HCT116 (cell line): ENCODE results near the gene GABBR2. TPM values are rescaled to one million over a fixed set of nuclear protein-coding genes. Genes with fewer than 3 reads are reported as not detected.

Experiments used
- ATAC-seq: fragments of 200-7000 bp; cut with Tn5 transposase; 2 replicates; pipeline ENCODE4 v1.9.1; 2020; ENCODE audit warnings: mild to moderate bottlenecking, moderate library complexity
- BruUV-seq: library from RNA; stranded (reverse); fragments of 400-500 nt; replicated peaks from 2 replicates; lab custom pipeline; 2021; lab: Mats Ljungman, UMichigan
- CTCF ChIA-PET: fragments of 300-600 bp; sonication (Branson Sonifier 250); formaldehyde crosslinking; loops from one replicate; lab custom pipeline; 2021; ENCODE audit warnings: antibody characterized with exemption; lab: Charles Lee
- POLR2A ChIA-PET: fragments of 300-600, 350-600 bp; sonication (Branson Sonifier 250); formaldehyde crosslinking; loops from one replicate; lab custom pipeline; 2021; ENCODE audit warnings: antibody characterized with exemption; lab: Charles Lee
- RAD21 ChIA-PET, 2 experiments: fragments of 300-600 bp; sonication (Branson Sonifier 250); formaldehyde crosslinking; loops; one replicate each; lab custom pipeline; 2023; ENCODE audit warnings: low total read pairs in 2 of 2; ENCODE audit not compliant: uncharacterized antibody in 2 of 2, unreplicated experiment in 2 of 2, low non-redundant PET in 1 of 2; lab: Charles Lee
- DNase-seq: peaks from one replicate; pipeline ENCODE4 v3.0.0-alpha.2; 2010; ENCODE audit warnings: low read depth, low spot score
- H2AFZ ChIP-seq: fragments of 200-600 bp; shearing (Covaris generic), sonication (generic); 2 replicates; pipeline ENCODE4 v1.6.1; 2017; ENCODE audit warnings: low read depth, mixed run types, mixed read lengths, antibody characterized with exemption, low read length; ENCODE audit not compliant: poor library complexity, severe bottlenecking
- H3K27ac ChIP-seq: 2 replicates; pipeline ENCODE4 v1.5.1; 2012; ENCODE audit warnings: low read depth, low read length
- H3K27me3 ChIP-seq: fragments of 200-600 bp; sonication (generic); 2 replicates; pipeline ENCODE4 v1.6.1; 2016; ENCODE audit warnings: mixed run types, low read length, mixed read lengths; ENCODE audit not compliant: insufficient read depth
- H3K36me3 ChIP-seq, 2 experiments: fragments of 200-500 bp in 1 of 2; fragments of 200-600 bp in 1 of 2; sonication (Bioruptor generic) in 1 of 2; sonication (generic) in 1 of 2; 2 replicates each; pipeline versions ENCODE4 v1.5.1 to v1.6.1; 2014 to 2016; ENCODE audit warnings: low read length in 2 of 2, inconsistent platforms in 1 of 2, mixed read lengths in 1 of 2, mixed run types in 1 of 2; ENCODE audit not compliant: insufficient read depth in 2 of 2, control insufficient read depth in 1 of 2
- H3K4me1 ChIP-seq, 2 experiments: fragments of 200-600 bp in 1 of 2; sonication (generic) in 1 of 2; 2 replicates each; pipeline versions ENCODE4 v1.5.1 to v1.6.1; 2012 to 2017; ENCODE audit warnings: low read length in 2 of 2, inconsistent platforms in 1 of 2, mild to moderate bottlenecking in 1 of 2, mixed read lengths in 1 of 2, mixed run types in 1 of 2, moderate library complexity in 1 of 2; ENCODE audit not compliant: insufficient read depth in 2 of 2, control insufficient read depth in 1 of 2
- H3K4me2 ChIP-seq: fragments of 200-600 bp; sonication (generic); 2 replicates; pipeline ENCODE4 v1.6.1; 2017; ENCODE audit warnings: mixed run types, low read length, mixed read lengths
- H3K4me3 ChIP-seq, 2 experiments: fragments of 200-600 bp in 1 of 2; sonication (generic) in 1 of 2; replicated peaks in 1 of 2; 2 replicates each; pipeline ENCODE4 v1.5.1; 2011 to 2016; ENCODE audit warnings: low read length in 2 of 2, control low read depth in 1 of 2, low read depth in 1 of 2, mild to moderate bottlenecking in 1 of 2, mixed read lengths in 1 of 2, mixed run types in 1 of 2
- H3K79me2 ChIP-seq: fragments of 200-600 bp; sonication (generic); 2 replicates; pipeline ENCODE4 v1.6.1; 2017; ENCODE audit warnings: mild to moderate bottlenecking, mixed run types, low read length, moderate library complexity, mixed read lengths; ENCODE audit not compliant: insufficient read depth
- H3K9ac ChIP-seq: fragments of 200-600 bp; sonication (generic); 2 replicates; pipeline ENCODE4 v1.6.1; 2016; ENCODE audit warnings: low read length, mixed read lengths
- H3K9me2 ChIP-seq: fragments of 200-600 bp; sonication (generic), shearing (Covaris generic); 2 replicates; pipeline ENCODE4 v1.6.1; 2017; ENCODE audit warnings: mixed run types, mild to moderate bottlenecking, moderate library complexity; ENCODE audit not compliant: insufficient read depth
- H3K9me3 ChIP-seq, 2 experiments: fragments of 200-500 bp in 1 of 2; fragments of 200-600 bp in 1 of 2; sonication (Bioruptor generic) in 1 of 2; sonication (generic) in 1 of 2; 2 replicates each; pipeline ENCODE4 v1.6.1; 2014 to 2017; ENCODE audit warnings: low read length in 2 of 2, mixed read lengths in 2 of 2, inconsistent platforms in 1 of 2, low read depth in 1 of 2, mild to moderate bottlenecking in 1 of 2, mixed run types in 1 of 2, moderate library complexity in 1 of 2; ENCODE audit not compliant: control insufficient read depth in 1 of 2, insufficient read depth in 1 of 2
- H4K20me1 ChIP-seq: fragments of 200-600 bp; sonication (generic), shearing (Covaris generic); 2 replicates; pipeline ENCODE4 v1.6.1; 2017; ENCODE audit warnings: mixed run types, mild to moderate bottlenecking, moderate library complexity; ENCODE audit not compliant: insufficient read depth
- CBX3 ChIP-seq: IDR thresholded peaks from 2 replicates; pipeline ENCODE4 v1.6.1; 2012; ENCODE audit warnings: low read depth
- CEBPB ChIP-seq: IDR thresholded peaks from 2 replicates; pipeline ENCODE4 v1.6.1; 2012; ENCODE audit warnings: low read depth
- CTCF ChIP-seq, 3 experiments: fragments of 200-600 bp in 1 of 3; sonication (generic) in 1 of 3; IDR thresholded peaks in 2 of 3; conservative IDR thresholded peaks in 1 of 3; 2 replicates each; pipeline ENCODE4 v1.5.1; 2012 to 2017; ENCODE audit warnings: low read depth in 2 of 3, low read length in 2 of 3, antibody characterized with exemption in 1 of 3, borderline replicate concordance in 1 of 3, control low read depth in 1 of 3, mild to moderate bottlenecking in 1 of 3, mixed read lengths in 1 of 3, mixed run types in 1 of 3, moderate library complexity in 1 of 3; ENCODE audit not compliant: insufficient read depth in 1 of 3
- ELF1 ChIP-seq: IDR thresholded peaks from 2 replicates; pipeline ENCODE4 v1.6.1; 2012; ENCODE audit warnings: low read depth, borderline replicate concordance
- EZH2 ChIP-seq: fragments of 200-600 bp; sonication (generic); IDR thresholded peaks from 2 replicates; pipeline ENCODE4 v1.6.1; 2017; ENCODE audit warnings: antibody characterized with exemption, mixed run types
- EZH2phosphoT487 ChIP-seq: fragments of 200-600 bp; IDR thresholded peaks from 2 replicates; pipeline ENCODE4 v1.6.1; 2018; ENCODE audit warnings: antibody characterized with exemption, borderline replicate concordance
- MAX ChIP-seq: IDR thresholded peaks from 2 replicates; pipeline ENCODE4 v1.6.1; 2012
- RAD21 ChIP-seq: IDR thresholded peaks from 2 replicates; pipeline ENCODE4 v1.6.1; 2012; ENCODE audit warnings: low read depth, mild to moderate bottlenecking
- REST ChIP-seq: IDR thresholded peaks from 2 replicates; pipeline ENCODE4 v1.6.1; 2012; ENCODE audit warnings: low read depth
- SP1 ChIP-seq: IDR thresholded peaks from 2 replicates; pipeline ENCODE4 v1.6.1; 2012; ENCODE audit warnings: low read depth
- SRF ChIP-seq: IDR thresholded peaks from 2 replicates; pipeline ENCODE4 v1.6.1; 2012; ENCODE audit warnings: low read depth
- TCF7L2 ChIP-seq: IDR thresholded peaks from 2 replicates; pipeline ENCODE4 v1.7.0; 2011; ENCODE audit warnings: borderline replicate concordance, inconsistent platforms; ENCODE audit not compliant: insufficient read depth, insufficient read length; ENCODE audit errors: extremely low read depth
- YY1 ChIP-seq: IDR thresholded peaks from 2 replicates; pipeline ENCODE4 v1.6.1; 2011; ENCODE audit warnings: low read length, low read depth, moderate library complexity, mild to moderate bottlenecking; ENCODE audit not compliant: insufficient replicate concordance; ENCODE audit errors: extremely low read depth
- ZBTB33 ChIP-seq: IDR thresholded peaks from 2 replicates; pipeline ENCODE4 v1.6.1; 2011; ENCODE audit warnings: mild to moderate bottlenecking, low read length, moderate library complexity; ENCODE audit not compliant: insufficient replicate concordance; ENCODE audit errors: extremely low read depth
- ZFX ChIP-seq: fragments of 450-650 bp; IDR thresholded peaks from 2 replicates; pipeline ENCODE4 v1.6.1; 2017
- intact Hi-C: fragments of 100-400 bp; cut with micrococcal nuclease; formaldehyde crosslinking; loops from 2 replicates; pipeline ENCODE4 v1.10.0; 2022
- total RNA-seq: library from RNA; stranded (reverse); gene quantifications from one replicate; pipeline ENCODE4 v1.2.1, GENCODE V29; 2021; ENCODE audit not compliant: unreplicated experiment

Gene GABBR2
- total RNA-seq, 1 experiment from 2014 or later, result 0.15 TPM

- Histone ChIP-seq H3K4me3 (no peak overlapping the region), H3K36me3 (no peaks in the 10 kb centered on the region), H4K20me1 (no peaks in the 10 kb centered on the region), H3K27me3 (no peaks in the 10 kb centered on the region), H3K9ac (no peak overlapping the region), H3K9me2 (no peaks in the 10 kb centered on the region), H3K79me2 (no peaks in the 10 kb centered on the region), H3K4me1 (peaks cover 0 to 11% of the 10 kb centered on the region in 2 experiments; a peak in 1 of 4 replicates), H3K4me2 (no peak overlapping the region), H2AFZ (no peak overlapping the region), H3K27ac (no peak overlapping the region), H3K9me3 (no peaks in the 10 kb centered on the region)
- TF ChIP-seq CEBPB (no peak), CTCF (IDR thresholded peaks at IDR 0.05 in 2 of 3, conservative IDR thresholded peaks at IDR 0.05 in 1 of 3; ENCODE audit: borderline replicate concordance in 1 of 3, insufficient read depth in 1 of 3, low read depth in 2 of 3, low read length in 2 of 3) (no peak), RAD21 (no peak), EZH2 (no peak), CBX3 (no peak), ZFX (no peak), ZBTB33 (no peak), EZH2phosphoT487 (no peak), SP1 (no peak), SRF (no peak), YY1 (no peak), MAX (no peak), REST (no peak), TCF7L2 (no peak), ELF1 (no peak)
- DNase-seq (no peak), ATAC-seq (no peak)
- intact Hi-C loops, result no loop called here
- POLR2A ChIA-PET, result no interaction called here
- RAD21 ChIA-PET, result interaction anchor here in 1 of 2 experiments (0.6 kb wide), 1 partner anchor 470 kb away, joined by 4 read pairs; no protein-coding TSS in a partner anchor
- BruUV-seq, result no TSS peak
- CTCF ChIA-PET, result no interaction called here
These were observed 385.0 kb downstream of the GABBR2 start for GRCh38 chr9:98323831-98324135.
